ENCODE results near the gene FCRL3.

The FCRL3 gene

DNA sequence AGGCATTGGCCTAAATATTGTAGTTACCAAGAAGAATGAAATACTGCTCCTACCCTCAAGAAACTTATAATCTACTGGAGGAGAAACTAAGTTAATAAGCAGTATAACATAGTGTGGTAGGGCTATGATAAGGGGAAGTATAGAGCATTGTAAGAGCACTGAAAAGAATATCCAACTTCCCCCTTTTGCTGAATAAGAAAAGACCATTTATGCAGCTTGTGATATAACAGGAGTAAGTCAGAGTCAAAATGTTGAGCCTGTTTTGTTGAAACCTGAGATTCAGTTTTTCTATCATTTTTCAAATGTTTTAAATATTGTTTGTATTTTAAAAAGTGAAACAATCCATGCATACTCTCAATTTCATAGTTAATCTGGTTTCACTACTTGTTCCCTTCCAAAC is 54.4 kb downstream of the FCRL3 start:
- no peaks in the 10 kb centered on the region for H3K36me3 ChIP-seq (ENCODE audit: control insufficient read depth, insufficient read depth, low read length)
- H2AFZ ChIP-seq = no peak overlapping the region
- no peaks in the 10 kb centered on the region for H3K27me3 ChIP-seq (ENCODE audit: control insufficient read depth, insufficient read depth, low read length)
- no peaks in the 10 kb centered on the region for H3K4me1 ChIP-seq
- no peaks in the 10 kb centered on the region for H3K9me3 ChIP-seq (ENCODE audit: control insufficient read depth, low read length)
- TF ChIP-seq, protein P1, sequence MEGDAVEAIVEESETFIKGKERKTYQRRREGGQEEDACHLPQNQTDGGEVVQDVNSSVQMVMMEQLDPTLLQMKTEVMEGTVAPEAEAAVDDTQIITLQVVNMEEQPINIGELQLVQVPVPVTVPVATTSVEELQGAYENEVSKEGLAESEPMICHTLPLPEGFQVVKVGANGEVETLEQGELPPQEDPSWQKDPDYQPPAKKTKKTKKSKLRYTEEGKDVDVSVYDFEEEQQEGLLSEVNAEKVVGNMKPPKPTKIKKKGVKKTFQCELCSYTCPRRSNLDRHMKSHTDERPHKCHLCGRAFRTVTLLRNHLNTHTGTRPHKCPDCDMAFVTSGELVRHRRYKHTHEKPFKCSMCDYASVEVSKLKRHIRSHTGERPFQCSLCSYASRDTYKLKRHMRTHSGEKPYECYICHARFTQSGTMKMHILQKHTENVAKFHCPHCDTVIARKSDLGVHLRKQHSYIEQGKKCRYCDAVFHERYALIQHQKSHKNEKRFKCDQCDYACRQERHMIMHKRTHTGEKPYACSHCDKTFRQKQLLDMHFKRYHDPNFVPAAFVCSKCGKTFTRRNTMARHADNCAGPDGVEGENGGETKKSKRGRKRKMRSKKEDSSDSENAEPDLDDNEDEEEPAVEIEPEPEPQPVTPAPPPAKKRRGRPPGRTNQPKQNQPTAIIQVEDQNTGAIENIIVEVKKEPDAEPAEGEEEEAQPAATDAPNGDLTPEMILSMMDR (IDR thresholded peaks at IDR 0.05) = no peak
- no peak overlapping the region for H3K4me2 ChIP-seq (ENCODE audit: low read length)
- H3K9ac ChIP-seq = no peak overlapping the region
- no peaks in the 10 kb centered on the region for H3K79me2 ChIP-seq
- H3K4me3 ChIP-seq (ENCODE audit: low read depth, low read length) = no peak overlapping the region
- H3K27ac ChIP-seq = no peak overlapping the region

DNA sequence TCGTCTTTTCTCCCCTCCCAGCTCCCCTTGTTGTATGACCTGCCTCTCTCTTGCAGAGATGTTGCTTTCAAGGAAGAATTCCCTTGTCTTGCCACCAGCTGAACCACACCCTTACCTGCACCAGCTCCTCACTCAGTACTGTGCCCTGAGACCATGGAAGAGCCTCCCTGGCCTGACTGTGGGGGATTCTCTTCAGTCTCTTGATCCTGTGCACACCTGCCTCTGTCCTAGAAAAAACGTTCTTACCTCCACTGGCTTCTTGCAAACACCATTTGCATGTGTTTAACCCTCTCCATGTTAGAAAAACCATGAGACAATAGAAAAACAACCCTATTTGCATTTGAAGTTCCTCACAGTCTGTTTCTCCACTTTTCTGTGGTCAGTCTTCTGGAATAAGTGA is 59.4 kb downstream of the FCRL3 start:
- Histone ChIP-seq H3K9me3 (ENCODE audit: control insufficient read depth, low read length) (no peaks in the 10 kb centered on the region), H2AFZ (no peak overlapping the region), H3K4me3 (ENCODE audit: low read depth, low read length) (no peak overlapping the region), H3K9ac (no peak overlapping the region), H3K79me2 (no peaks in the 10 kb centered on the region), H3K36me3 (ENCODE audit: control insufficient read depth, insufficient read depth, low read length) (no peaks in the 10 kb centered on the region), H3K4me1 (no peaks in the 10 kb centered on the region), H3K4me2 (ENCODE audit: low read length) (no peak overlapping the region), H3K27ac (no peak overlapping the region), H3K27me3 (ENCODE audit: control insufficient read depth, insufficient read depth, low read length) (no peaks in the 10 kb centered on the region)
- TF ChIP-seq, protein P1 (IDR thresholded peaks at IDR 0.05) = no peak

DNA sequence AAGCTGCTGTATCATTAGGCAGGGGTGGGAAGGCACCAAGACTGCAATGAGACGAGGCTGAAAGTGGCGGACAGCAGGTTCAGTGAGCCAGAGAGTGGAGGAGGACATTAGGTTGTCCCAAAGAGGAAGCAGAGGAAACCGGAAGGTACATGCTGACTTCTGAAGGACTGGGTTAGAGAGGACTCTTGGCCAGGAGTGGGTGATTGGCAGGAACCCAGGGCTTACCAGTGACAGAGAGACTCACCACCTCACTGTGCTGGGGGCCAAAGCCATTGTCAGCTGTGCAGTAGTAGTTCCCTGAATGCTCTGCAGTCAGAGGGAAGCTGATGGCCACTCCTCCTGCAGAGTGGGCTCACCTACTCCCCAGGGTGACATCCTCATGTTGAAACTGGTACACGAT is 60.8 kb downstream of the FCRL3 start:
- H3K9ac ChIP-seq = no peak overlapping the region
- no peaks in the 10 kb centered on the region for H3K4me1 ChIP-seq
- H2AFZ ChIP-seq = no peak overlapping the region
- no peaks in the 10 kb centered on the region for H3K9me3 ChIP-seq (ENCODE audit: control insufficient read depth, low read length)
- H3K4me3 ChIP-seq (ENCODE audit: low read depth, low read length) = no peak overlapping the region
- no peak overlapping the region for H3K27ac ChIP-seq
- no peaks in the 10 kb centered on the region for H3K79me2 ChIP-seq
- H3K4me2 ChIP-seq (ENCODE audit: low read length) = no peak overlapping the region
- TF ChIP-seq, protein P1 (IDR thresholded peaks at IDR 0.05) = no peak
- no peaks in the 10 kb centered on the region for H3K36me3 ChIP-seq (ENCODE audit: control insufficient read depth, insufficient read depth, low read length)
- H3K27me3 ChIP-seq (ENCODE audit: control insufficient read depth, insufficient read depth, low read length) = no peaks in the 10 kb centered on the region

DNA sequence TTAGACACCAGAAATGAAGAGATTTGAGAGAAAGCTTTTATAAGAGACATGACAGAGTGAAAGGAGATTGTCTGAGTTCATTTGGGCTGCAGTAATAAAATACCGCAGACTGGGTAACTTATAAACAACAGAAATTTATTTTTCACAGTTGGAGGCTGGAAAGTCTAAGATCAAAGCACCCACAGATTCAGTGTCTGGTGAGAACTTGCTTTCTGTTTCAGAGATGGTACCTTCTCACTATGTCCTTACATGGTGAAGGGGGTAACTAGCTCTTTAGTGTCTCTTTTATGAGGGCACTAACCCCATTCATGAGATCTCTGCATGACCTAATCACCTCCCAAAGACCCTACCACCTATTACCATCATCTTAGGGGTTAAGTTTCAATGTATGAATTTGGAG is 71.8 kb downstream of the FCRL3 start:
- Histone ChIP-seq H3K4me1 (no peaks in the 10 kb centered on the region), H3K27ac (no peak overlapping the region), H3K9ac (no peak overlapping the region), H3K4me3 (ENCODE audit: low read depth, low read length) (no peak overlapping the region), H3K27me3 (ENCODE audit: control insufficient read depth, insufficient read depth, low read length) (no peaks in the 10 kb centered on the region), H2AFZ (no peak overlapping the region), H3K9me3 (ENCODE audit: control insufficient read depth, low read length) (no peaks in the 10 kb centered on the region), H3K4me2 (ENCODE audit: low read length) (no peak overlapping the region), H3K36me3 (ENCODE audit: control insufficient read depth, insufficient read depth, low read length) (no peaks in the 10 kb centered on the region), H3K79me2 (no peaks in the 10 kb centered on the region)
- TF ChIP-seq, protein P1 (IDR thresholded peaks at IDR 0.05) = no peak

All from parathyroid adenoma (tissue), 2 donors.